HTERT RPE-1 (cell line): ENCODE measurements around the gene RBMX.
"Not testable (repeated sequence)": the region's sequence is repeated elsewhere in the genome, so short reads cannot be mapped to it uniquely, and the experiment has no call there.

Source experiments
- in situ Hi-C: fragments of 300-500 bp; cut with MboI; formaldehyde crosslinking; loops from 4 replicates; pipeline ENCODE4 v1.14.3; 2020; ENCODE audit warnings: low sequenced_read_pairs

RBMX gene

DNA sequence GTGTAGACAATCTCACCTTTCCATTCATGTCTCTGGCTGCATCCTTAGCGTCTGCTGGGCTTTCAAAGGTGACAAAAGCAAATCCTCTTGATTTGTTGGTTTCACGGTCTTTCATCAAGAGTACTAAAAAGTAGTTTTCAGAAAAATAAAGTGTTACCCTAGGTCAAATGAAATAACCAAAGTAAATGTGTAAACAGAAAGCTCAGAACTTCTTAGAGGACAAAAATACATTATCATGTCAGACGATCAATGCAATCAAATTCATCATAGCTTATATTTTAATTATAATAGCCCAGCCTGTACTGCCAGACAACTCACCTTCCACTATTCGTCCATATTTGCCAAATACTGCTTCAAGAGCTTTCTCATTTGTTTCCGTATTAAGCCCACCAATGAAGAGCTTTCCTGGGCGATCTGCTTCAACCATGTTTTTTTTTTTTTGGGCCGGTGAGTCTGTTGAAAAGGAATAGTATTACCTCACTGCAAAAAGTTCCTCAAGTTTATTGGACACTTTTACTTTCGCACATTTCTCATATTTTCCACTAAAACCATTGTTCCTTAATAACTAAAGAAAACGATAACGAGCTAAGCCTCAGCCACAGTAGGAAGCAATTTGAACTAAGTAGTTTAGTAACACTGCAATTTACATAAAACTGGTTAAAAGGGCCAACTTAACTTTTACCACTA, 1.4 kb downstream of the RBMX start:
- in situ Hi-C loops, result no loop called here

DNA sequence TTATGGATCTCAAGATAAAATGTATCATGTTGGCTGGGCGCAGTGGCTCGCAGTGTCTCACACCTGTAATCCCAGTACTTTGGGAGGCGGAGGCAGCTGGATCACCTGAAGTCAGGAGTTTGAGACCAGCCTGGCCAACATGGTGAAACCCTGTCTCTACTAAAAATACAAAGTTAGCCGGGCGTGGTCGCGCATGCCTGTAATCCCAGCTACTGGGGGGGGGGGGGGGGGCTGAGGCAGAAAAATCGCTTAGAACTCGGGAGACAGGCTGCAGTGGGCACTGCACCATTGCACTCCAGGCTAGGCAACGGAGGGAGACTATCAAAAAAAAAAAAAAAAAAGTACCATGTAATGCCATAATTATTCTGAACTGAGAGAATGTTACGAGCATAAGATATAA, 2.1 kb downstream of the RBMX start:
- in situ Hi-C loops, result no loop called here

DNA sequence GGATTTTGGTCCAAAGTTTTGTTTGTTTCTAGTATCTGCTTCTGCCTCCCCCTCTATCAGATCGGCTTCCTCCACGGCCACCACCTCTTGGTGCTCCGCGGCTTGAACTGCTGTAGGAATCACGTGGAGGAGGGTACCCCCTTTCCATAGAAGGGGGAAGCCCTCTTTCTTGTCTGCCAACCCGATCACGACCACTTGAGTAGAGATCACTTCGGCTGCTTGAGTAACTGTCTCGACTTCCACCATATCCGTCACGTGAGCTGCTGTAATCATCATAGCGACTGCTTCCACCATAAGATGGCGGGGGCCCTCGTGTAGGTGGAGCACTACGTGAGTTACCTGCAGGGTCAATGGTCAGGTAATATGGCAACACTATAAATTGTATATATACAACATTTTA, 6.4 kb downstream of the RBMX start:
- in situ Hi-C loops, result not testable (repeated sequence)

GRCh38 chrX:136873210-136873609, 7.3 kb downstream of the RBMX start:
- in situ Hi-C loops, result not testable (repeated sequence)

DNA sequence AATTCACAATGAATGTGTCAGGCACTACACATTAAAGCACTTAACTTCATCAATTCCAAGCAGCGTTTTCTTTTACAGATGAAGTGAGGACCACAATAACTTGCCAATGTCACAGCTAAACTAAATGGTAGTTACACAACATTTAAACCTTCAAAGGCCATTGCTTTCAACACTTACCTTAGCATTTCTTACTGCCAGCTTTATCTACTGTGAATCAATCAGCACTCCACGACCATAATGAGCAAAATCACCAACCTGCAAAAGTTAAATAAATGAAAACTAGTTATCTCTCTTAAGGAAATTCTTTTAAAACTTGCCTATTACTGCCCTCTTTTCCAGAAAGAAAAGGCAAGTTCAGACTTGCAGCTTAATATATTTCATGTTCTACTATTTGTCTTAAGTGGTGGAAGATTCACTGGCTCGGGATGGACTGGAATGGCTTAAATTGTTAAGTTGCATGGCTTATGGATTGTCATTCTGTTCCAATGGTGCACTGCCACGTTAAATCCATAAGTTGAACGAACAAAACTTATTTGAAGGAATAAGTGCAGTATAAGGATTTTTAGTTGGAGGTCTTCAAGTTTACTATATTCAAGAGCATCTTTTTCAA, 8.3 kb downstream of the RBMX start:
- in situ Hi-C loops, result no loop called here

DNA sequence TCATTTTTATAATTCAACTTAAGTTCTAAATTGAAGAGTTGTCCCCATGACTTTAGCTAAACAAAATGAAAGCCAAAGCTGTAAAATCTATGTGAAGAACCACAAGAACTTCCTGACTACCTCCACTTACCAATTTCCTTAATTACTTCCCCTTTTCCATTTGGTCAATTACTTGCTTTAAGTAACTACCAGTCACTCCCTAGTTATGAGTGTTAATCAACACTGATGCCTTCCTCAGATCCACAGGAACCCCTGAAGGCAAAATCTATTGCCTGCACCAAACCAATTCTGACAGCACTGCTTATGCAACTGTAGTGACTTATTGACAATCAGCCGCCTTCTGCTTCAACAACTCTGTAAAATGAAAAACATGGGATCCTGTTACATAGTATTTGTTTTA, 10.5 kb downstream of the RBMX start:
- in situ Hi-C loops, result no loop called here

- in situ Hi-C loops, result no loop called here
Observed at GRCh38 chrX:136868283-136869055, 12.1 kb downstream of the RBMX start.

DNA sequence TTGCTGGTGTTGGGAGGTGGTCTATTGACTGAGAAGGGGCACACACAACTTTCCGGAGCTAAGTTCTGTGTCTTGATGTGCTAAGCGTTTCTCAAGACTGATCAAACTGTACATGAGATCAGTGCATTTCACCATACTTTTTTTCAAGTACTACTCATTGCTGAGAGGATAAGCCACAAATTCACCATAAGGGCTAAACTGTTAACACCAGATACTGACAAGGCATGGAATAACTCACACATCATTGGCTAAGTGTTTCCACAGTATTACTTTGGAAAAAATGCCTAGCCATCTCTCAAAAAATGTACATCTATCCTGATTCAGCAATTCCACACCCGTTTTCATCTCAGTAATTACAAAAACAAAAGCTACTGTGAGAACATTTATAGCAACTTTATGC, 13.0 kb downstream of the RBMX start:
- in situ Hi-C loops, result no loop called here

DNA sequence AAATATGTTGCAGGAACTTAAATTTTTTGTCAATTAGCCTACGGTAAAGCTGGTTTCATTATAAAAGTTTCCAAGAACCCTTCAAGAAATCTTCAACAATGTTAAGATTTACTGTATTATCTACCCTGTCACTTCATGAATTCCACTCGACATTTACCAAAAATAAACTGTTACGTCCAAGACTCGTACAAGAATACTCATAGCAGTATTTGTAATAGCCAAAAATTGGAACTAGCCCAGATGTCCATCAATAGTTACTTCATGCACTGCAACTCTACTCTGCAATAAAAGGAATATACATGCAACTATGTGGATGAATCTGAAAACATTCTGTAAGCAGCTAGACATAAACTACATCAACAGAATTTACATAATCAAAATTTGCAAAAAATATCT, 13.4 kb downstream of the RBMX start:
- in situ Hi-C loops, result no loop called here

GRCh38 chrX:136866337-136867095, 14.0 kb downstream of the RBMX start:
- in situ Hi-C loops, result no loop called here

- in situ Hi-C loops, result no loop called here
Observed at GRCh38 chrX:136865270-136866158, 15.0 kb downstream of the RBMX start.

GRCh38 chrX:136863826-136864225, 16.7 kb downstream of the RBMX start:
- in situ Hi-C loops, result no loop called here

- in situ Hi-C loops, result no loop called here
Observed at GRCh38 chrX:136862546-136862945, 18.0 kb downstream of the RBMX start.

GRCh38 chrX:136861877-136862276, 18.6 kb downstream of the RBMX start:
- in situ Hi-C loops, result no loop called here

DNA sequence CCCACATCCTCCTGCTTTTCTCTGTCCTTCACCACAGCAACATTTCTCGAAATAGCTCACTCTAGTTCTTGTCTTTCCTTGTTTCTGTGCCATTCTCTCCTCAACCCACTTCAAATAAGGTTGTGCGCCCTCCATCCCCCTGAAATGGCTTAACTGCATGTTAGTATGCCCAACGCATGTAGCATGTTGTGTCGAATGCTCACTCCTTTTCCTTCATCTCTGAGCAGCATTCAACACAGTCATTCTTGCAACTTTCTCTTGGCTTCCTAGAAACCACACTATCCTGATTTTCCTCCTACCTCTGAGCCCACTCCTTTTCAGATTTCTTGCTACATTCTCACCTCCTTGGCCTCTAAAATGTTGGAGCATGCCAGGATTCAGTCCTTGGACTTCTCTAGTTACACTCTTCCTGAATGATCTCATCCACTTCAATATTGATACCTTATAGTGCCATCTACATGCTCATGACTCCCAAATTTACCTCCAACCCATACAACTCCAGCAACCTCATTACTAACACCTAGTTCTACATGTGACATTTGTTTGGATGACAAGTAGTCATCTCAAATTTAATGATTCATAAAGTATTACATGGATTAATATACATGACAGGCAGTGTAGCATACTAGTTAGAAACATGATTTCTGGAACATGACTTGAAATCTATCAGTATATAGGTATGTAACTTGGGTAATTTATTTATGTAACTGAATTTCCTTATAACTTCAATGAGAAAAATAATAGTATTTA, 22.3 kb downstream of the RBMX start:
- in situ Hi-C loops, result no loop called here

DNA sequence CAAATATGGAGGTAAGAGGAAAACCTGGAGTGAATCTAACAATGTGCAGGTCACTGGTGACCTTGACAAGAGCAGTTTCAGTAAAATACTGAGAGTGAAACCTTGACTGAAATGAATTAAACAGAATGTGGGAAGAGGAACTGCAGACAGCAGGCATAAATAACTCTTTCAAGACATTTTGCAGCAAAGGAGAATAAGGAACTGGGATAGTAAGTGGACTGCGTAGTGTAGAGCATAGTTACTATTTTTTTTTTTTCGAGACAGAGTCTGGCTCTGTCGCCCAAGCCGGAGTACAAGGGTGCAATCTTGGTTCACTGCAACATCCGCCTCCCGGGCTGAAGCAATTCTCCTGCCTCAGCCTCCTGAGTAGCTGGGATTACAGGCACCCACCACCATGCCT, 24.0 kb downstream of the RBMX start:
- in situ Hi-C loops, result no loop called here

- in situ Hi-C loops, result no loop called here
Observed at GRCh38 chrX:136856050-136856449, 24.5 kb downstream of the RBMX start.

GRCh38 chrX:136851526-136851925, 29.0 kb downstream of the RBMX start:
- in situ Hi-C loops, result no loop called here

GRCh38 chrX:136850441-136851175, 29.9 kb downstream of the RBMX start:
- in situ Hi-C loops, result no loop called here
